G401.6 (cell line): Measurements from ENCODE around the gene PWWP2B.
"Not testable (repeated sequence)": the region's sequence is repeated elsewhere in the genome, so short reads cannot be mapped to it uniquely, and the experiment has no call there.

Experiments used
- FAIRE-seq: peaks from 2 replicates; lab custom pipeline; 2012; peaks lifted over from hg19 to GRCh38; lab: Jason Lieb, UNC

PWWP2B gene

DNA sequence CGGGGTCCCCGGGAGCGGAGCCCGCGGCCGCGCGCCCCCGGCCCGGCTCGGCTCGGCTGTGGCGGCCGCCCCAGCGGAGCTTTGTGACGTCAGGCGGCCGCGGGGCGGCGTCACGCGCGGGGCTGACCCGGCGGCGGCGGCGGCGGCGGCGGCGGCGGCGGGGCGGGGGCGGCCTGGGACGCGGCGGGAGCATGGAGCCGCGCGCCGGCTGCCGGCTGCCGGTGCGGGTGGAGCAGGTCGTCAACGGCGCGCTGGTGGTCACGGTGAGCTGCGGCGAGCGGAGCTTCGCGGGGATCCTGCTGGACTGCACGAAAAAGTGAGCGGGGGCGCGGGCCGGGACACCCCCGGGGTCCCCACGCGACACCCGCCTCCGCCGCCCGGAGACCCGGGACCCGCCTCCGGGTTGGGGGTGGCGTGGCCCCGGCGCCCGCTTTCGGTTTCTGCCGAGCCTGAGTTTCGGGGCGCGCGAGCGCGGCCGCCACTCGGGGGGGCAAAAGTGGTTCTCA lies at the start of gene PWWP2B:
TSS of gene PWWP2B (plus strand) at position 165 of the 506 bp plus-strand sequence. CDS start at position 192, 27 bp downstream.
- no peak for FAIRE-seq

DNA sequence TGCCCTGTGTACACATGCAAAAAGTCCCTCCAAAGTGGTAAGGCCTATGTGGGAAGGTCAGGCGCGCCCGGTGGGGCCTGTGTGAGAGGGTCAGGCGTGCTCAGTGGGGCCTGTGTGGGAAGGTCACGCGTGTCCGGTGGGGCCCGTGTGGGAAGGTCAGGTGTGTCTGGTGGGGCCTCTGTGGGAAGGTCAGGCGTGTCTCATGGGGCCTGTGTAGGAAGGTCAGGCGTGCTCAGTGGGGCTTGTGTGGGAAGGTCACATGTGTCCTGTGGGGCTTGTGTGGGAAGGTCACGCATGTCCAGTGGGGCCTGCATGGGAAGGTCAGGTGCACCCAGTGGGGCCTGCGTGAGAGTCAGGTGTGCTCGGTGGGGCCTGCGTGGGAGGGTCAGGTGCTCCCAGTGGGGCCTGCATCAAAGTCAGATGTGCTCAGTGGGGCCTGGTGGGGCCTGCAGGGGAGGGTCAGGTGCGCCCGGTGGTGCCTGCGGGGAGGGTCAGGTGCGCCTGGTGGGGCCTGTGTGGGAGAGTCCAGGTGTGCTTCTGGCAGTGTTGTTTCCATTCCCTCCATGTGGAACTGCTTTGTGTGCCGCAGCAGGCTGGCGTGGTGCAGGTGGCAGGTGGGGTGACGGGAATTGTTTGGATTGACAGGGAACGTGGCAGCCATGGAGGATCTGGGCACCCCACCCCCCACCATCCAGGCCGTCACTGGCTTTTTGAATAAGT lies 49.6 kb upstream of the PWWP2B start:
- no peak for FAIRE-seq

DNA sequence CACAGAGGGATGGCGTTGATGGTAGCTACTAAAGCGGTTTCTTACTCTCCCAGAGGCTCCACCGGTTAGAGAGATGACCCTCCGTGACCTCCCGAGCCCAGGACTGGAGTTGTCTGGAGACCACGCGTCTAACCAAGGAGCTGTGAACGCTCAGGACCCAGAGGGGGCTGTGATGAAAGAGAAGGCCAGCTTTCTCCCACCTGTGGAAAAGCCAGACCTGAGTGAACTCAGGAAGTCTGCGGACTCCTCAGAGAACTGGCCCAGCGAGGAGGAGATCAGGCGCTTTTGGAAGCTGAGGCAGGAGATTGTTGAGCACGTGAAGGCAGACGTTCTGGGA lies 49.1 kb upstream of the PWWP2B start:
- no peak for FAIRE-seq

DNA sequence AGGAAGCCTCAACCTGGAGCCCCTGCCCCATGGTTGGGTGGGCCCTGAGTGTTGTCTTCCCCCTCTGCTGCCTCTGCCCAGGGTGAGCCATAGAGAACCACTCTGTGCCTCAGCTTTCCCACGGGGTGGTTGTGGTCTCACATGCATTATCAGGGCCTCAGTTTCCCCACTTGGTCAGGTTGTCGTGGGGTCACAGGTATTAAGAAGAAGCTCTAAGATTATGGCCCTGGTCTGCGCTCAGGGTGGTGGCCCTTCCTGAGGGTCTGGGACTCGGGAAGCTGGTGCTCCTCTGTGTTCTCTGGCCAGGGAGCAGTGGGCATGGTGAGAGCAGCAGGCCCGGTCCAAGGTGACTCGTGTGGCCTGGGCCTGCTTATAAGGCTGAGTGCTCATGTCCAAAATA lies 47.2 kb upstream of the PWWP2B start:
- FAIRE-seq: no peak

DNA sequence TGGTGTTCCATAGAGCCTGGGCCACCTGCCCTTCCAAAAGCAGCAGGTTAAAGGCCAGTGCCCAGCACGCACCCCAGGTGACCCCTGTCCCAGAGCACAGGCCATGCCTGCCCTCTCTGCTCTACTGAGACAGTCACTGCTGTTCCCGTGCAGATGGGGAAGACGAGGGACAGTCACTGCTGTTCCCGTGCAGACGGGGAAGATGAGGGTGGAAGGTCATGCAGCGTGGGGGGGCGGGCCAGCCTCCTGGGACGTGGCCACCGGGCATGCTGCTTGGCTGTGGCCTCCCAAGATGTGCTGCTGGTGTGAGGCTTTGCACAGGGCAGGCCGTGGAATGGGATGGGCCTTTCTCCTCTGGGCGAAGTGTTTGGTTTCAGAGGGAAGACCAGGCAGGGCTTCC lies 46.6 kb upstream of the PWWP2B start:
- FAIRE-seq: no peak

DNA sequence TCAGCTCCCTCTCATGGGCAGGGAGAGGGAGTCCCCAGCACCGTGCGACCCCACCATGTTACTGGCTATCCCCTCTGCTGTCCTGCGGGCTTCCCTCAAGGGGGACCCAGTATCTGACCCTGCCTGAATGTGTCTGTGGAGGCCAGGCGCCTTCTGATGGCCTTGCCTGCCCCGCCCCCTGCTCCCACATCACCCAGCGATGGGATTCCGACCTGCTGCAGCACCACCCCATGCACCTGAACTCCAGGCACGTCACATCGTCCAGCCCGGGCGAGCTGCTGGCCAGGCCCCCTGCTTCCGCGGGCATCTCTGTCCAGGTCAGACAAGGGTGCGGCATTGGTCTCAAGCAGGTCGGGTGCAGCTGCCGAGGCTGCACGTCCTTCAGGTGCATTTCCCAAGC lies 46.1 kb upstream of the PWWP2B start:
- FAIRE-seq: no peak

DNA sequence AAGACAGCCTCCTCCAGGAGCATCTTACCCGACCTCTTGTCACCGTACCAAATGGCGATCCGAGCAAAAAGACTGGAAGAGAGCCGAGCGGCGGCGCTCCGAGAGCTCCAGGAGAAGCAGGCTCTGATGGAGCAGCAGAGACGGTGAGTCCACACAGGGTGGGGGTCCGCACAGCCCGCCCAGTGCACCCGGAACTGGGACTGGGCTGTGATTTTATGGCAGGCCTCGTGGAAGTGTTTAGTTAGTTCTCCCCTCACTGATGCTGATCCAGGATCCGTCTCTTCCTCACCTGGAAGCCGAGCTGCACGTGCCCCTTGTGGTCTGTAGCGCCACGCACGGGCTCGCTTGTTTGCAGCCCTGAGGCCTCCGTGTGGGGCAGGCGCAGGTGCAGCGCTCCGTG lies 45.4 kb upstream of the PWWP2B start:
- no peak for FAIRE-seq

DNA sequence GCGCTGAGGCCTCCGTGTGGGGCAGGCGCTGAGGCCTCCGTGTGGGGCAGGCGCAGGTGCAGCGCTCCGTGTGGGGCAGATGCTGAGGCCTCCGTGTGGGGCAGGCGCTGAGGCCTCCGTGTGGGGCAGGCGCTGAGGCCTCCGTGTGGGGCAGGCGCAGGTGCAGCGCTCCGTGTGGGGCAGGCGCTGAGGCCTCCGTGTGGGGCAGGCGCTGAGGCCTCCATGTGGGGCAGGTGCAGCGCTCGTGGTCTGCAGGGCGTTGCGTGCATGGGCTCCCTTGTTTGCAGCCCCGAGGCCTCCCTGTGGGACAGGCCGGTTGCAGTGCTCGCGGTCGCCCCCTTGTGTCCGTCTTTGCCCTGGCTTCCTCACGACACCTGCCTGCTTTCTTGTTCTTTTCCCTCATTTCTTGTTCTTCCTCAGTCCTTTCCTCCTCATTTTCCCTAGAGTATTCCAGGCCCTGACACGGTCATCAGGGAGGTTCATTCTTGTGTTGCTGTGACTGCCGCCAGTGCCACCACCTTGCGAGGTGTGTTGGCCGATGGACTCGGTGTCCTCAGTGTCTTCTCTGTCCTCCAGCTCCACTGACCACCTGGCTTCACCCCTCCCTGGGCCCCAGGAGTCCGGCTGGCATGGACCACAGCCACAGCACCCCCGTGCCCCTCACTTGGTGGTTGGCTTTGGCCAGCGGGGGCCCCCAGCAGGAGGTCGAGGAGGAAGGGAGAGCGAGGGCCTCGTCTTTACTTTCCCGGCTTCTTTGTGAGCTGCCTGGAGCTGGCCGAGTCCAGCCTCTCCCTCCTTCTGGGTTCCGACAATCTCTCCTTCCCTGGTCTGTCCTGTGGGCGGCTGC lies 44.3 kb upstream of the PWWP2B start:
- FAIRE-seq: not testable (repeated sequence)

DNA sequence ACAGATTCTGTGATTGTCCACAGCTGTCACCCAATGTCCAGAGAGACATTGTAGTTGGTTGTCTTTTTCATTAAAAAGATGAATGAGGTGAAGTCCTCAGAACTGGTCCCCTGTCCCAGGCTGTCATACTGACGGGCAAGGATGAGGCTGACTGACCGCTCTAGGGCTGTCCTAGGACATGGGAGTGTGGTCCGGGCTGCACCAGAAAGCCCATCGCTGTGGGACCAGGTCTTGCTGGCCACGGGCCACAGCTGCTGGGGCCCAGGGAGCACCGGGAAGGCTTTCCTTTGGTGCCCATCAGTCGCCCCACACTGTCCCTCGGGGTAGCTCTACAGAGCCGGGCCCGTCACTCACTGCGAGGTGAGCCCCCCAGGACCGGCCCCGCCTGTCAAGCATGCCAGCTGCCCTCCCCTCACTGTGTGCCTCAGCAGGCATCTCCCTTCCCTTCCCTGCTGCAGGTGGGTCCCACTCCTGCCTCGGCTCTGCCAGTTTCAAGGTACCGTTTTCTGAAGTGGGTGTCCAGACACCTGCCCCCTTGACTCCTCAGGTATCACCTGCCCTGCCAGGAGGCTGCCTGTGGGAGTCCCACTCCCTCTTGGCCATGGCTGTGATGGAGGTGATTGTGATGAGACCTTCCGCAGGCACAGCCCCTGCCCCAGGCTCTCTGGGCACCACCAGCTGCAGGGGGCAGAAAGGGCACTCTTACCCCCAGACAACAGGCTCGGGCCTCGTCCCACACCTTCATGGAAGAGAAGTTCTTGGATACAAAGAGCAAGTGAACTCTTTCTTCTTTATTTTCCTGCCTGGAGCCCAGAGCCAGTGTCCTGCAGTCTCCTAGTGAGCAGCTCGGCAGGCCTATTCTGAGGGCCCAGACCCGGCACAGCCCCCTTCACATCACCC lies 43.3 kb upstream of the PWWP2B start:
- FAIRE-seq: no peak

DNA sequence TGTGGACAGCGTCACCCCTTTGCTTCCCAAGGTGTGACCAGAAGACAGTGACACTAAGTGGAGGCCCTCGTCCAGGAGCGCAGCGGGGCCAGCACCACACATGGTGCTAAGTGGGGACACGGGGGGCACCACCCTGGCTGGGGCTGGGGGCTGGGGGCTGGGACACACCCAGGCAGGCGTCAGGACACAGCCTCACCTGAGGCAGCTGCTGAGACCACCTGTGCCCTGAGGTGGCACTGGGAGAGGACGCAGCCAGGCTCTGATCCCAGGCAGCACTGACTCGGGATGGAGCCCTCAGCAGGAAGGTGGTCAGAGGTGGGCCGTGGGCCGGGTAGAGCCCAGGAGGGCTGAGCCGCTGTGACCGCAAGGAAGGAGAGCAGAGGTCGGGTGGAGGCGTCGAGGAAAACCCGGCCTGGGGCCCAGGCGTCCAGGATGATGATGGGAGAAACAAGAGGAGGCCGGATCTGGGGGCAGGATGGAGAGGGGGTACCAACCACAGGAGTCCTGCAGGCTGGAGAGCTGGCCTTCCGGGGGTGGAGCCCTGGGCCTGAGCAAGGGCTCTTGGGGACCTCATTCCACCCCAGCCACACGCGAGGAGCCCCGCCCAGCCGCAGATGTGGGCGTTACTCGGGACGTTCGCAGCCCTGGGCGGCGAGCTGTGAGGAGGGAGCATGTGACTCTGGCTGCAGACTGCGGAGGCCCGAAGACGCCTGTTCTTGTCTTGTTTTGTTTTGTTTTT lies 42.5 kb upstream of the PWWP2B start:
- FAIRE-seq: no peak

DNA sequence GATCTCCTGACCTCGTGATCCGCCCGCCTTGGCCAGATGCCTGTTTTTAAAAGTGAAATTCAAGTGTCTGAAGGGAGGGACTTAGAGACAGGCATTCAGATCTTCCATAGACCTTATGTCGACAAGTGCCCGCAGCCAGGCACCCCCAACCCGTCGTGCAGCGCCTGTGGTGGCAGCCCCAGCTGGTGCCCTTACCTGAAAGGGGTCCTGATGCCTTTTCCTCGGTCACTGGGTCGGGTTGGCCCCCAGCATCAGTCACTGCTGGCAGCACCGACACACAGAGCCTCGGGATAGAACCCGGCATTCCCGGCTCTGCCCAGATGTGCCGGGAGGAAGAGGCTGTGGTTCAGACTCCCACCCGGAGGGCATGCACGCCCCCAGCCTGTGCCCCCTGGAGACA lies 41.7 kb upstream of the PWWP2B start:
- FAIRE-seq: no peak

DNA sequence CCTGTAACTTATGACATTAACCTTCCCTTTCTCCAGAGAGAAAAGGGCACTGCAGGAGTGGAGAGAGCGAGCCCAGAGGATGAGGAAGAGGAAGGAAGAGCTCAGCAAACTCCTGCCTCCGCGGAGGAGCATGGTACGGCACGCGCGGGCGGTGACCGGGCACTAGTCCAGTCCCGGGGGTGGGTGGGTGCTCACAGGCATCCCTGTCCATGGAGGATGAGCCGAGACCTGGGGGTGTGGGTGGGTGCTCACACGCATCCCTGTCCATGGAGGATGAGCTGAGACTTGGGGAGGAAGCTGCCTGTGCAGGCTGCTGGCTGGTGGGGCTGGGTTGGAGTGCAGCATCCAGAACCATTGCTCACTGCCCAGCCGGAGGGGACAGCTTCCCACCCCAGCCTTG lies 41.2 kb upstream of the PWWP2B start:
- no peak for FAIRE-seq

DNA sequence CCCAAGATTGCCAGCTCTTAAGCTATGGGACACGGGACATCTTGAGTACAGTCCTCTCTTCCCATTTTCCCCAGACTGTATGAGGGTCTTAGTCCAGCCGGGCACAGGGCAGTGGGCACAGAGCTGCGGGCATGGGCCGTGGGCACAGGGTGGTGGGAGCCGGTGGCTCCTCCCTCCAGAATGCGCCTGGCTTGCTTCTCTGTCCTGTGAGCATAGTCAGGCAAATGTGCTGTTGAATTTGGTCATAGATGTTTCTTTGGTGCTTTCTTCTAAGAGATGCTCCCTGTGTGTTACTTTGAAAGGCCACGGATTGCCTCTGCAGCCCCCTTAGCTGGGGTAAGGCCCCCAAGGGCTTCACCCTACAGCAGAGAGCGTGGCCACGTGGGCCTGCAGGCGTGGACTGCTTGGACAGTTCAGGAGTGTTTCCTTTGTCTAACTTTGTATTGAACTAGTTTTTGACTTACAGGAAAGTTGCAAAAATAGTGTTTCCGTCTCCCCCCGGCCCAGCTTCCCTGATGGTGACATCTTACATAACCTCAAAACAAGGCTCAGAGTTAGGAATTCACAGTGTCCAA lies 40.3 kb upstream of the PWWP2B start:
- no peak for FAIRE-seq

DNA sequence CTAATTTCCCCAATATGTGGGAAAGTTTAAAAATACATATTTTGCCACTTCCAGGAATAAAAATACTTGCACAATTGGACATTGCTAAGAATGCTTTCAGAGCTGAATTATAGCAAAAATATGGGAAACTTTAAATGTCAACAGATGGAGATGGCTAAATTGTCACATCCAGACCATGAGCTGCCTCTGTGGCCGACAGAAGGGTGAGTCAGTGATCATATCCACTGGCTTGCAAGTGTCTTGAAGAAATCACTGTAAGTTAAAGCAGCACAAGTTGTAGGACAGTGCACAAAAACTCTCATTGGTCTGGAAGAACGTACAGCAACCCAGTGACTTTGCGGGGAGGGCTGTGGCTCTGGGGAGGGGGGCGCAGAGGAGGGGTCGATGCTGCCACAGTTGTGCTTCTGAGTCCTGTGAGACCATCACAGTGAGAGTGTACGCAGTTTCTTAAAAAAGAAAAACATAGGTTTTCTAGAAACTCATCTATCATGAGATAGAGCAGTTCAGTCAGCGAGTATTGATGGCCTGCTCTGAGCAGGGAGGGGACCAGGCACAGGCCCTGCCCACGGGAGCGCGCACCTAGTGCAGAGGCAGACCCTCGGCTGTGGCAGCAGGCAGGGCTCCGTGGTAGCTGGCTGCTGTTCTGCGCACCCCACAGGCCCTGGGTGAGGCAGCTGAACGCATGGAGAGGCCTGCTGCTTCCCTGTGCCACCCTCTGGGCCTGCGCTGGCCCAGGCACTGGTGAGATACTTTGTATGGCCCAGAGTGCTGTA lies 39.5 kb upstream of the PWWP2B start:
- no peak for FAIRE-seq

DNA sequence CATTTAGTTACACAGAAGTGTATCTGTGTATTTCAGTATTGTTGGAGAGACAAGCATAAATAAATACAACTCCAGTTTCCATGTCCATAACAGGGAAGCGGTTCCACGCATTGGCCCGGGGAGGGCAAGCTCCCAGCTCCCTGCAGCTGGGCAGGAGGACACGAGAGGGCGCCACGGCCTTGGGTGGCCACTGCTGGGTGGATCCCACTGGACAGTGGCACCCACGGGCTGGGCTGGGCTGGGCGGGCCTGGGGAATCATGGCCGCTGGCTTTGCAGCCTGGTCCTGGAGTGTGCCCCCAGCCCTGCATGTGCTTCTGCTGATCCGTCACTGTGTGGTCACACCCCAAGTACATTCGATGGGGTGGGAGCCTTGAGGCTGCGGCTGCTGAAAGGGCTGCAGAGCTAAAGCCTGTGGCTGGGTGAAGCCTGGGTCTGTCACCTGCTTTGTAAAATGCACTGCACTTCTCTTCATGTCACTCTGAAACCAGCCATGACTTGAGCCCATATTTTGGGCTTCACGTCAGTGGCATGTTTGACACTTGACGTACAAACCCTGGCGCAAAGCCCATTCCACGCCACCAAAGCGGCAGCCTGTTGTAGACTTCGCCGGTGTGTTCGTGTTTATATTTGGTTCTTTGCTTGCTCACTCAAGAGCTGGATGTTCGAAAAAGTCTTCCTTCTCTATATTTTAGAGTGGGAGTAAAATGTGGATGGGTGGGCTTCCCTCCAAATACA lies 37.5 kb upstream of the PWWP2B start:
- no peak for FAIRE-seq

DNA sequence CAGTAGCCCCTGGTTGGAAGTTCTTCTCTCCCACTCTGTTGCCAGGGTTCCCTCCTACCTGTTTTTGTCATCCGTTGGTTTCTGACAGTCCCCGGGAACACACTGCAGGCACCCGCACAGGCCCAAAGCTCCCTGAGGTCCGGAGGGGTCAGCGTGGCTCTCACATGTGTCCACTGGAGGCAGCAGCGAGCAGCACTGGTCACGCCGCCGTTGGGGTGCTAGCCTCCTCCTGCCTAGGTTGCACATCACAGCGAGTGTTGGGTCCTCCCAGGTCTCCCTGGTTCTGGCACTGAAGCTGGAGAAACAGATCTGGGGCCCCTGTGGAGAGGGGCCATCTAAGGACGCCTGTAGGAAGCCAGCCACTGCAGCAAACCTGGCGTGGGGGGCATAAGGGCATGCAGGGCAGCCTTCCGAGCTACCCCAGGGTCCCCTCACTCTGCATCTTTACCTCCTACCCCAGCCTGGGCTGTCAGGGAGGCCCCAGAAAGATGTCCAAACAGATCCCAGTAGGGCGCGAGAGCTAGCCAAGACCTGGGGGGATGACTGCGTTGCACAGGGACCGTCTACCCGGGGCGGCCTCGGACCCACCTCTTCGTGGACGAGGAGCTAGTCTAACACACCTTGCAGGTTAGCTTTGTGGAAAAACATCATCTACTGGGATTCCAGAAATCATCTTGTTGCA lies 36.1 kb upstream of the PWWP2B start:
- no peak for FAIRE-seq

DNA sequence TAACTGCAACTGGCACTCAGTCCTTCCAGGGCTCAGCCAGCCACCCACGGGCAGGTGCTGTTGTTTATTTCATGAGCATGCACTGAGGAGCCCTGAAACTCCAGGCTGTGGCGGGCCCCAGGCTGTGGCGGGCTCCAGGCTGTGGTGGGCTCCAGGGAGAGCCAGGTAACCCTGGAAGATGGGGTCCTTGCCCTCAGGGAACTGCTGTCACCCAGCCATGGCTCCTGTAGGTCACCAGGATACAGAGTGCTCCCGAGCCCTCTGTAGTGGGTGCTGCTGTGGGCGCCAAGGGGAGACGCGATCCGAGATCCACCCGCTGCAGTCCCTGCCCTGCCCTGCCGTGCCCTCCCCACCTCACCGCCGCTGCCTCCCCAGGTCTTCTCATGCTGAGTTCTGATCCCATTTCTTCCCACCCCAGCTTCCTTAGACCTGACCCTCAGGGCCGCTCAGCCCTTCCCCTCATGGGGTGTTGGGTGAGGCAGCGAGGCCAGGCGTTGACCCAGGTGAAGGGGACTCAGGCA lies 35.4 kb upstream of the PWWP2B start:
- no peak for FAIRE-seq

DNA sequence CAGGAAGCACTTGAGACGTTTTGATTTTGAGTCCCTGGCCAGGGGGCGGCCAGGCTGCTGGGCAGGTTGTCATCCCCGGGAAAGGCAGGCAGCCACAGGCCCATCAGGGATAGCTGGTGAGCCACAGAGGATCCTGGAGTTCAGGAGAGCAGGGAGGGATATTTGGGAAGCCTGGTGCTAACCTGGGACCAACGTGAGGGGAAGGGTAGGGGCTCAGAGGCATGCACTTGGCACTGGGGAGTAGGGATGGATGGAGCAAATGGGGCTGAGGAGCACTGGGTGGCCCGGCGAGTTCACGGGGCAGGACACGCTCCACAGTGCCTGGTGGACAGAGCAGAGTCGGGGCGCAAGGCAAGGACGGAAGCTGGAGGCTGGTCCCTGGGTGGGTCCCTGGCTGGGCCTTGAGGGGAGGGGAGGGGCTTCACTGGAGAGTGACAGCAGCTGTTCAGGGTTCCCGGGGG lies 34.8 kb upstream of the PWWP2B start:
- FAIRE-seq: no peak

DNA sequence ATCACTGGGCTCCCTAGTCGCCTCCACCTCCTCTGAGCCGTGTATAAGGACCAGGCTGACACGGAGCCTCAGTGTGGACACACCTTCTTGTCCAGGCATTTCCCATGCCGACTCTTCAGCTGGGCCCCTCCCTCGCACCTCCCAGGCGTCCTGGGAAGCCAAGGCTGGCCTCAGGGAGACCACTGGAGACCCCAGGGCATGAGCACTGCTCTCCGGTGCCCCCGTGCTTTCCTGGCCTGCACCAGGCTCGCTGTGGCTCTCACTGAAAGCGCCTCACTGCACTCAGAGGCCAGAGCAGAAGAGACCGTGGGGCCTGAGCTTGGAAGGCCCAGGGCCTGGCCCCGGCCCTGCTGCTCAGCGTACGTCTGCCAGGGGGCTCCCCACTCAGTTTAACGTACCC lies 33.6 kb upstream of the PWWP2B start:
- FAIRE-seq: no peak
